ENCODE results near the gene WFIKKN2.

DNA sequence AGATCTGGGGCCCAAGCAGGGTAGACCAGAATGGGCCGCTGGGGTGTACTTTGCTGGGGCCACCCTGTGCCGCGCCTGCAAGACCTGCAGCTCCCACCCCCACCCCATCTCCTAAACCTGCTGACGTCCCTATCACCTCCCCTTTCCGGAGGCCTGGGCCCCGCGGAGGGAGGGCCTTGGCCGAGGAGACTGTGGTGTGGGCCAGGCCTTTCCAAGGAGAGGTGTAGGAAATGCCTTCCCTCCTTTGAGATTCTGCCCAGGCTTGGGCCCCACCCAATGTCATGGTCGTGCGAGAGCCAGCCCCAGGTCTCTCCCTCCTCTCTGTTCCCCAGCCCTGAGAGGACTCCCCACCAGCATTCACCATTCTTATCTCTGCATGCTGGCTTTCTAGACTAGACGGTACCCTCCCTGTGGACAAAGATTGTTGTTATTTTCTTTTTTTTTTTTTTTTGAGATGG lies 3.9 kb upstream of the WFIKKN2 start:
- TF ChIP-seq, protein P1, sequence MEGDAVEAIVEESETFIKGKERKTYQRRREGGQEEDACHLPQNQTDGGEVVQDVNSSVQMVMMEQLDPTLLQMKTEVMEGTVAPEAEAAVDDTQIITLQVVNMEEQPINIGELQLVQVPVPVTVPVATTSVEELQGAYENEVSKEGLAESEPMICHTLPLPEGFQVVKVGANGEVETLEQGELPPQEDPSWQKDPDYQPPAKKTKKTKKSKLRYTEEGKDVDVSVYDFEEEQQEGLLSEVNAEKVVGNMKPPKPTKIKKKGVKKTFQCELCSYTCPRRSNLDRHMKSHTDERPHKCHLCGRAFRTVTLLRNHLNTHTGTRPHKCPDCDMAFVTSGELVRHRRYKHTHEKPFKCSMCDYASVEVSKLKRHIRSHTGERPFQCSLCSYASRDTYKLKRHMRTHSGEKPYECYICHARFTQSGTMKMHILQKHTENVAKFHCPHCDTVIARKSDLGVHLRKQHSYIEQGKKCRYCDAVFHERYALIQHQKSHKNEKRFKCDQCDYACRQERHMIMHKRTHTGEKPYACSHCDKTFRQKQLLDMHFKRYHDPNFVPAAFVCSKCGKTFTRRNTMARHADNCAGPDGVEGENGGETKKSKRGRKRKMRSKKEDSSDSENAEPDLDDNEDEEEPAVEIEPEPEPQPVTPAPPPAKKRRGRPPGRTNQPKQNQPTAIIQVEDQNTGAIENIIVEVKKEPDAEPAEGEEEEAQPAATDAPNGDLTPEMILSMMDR (conservative IDR thresholded peaks at IDR 0.05; ENCODE audit: low read depth, low read length) = no peak
- TF ChIP-seq MAFK (IDR thresholded peaks at IDR 0.05; ENCODE audit: low read depth, low read length) (no peak), POLR2A (IDR thresholded peaks at IDR 0.05; ENCODE audit: low read depth, low read length) (no peak)

All from IMR-90 (cell line).